ENCODE results near the gene DDX51. TPM values are rescaled to one million over a fixed set of nuclear protein-coding genes. Genes with fewer than 3 reads are reported as not detected.

The DDX51 gene
- total RNA-seq, 1 donor from 2014 or later = 39.9 TPM

DNA sequence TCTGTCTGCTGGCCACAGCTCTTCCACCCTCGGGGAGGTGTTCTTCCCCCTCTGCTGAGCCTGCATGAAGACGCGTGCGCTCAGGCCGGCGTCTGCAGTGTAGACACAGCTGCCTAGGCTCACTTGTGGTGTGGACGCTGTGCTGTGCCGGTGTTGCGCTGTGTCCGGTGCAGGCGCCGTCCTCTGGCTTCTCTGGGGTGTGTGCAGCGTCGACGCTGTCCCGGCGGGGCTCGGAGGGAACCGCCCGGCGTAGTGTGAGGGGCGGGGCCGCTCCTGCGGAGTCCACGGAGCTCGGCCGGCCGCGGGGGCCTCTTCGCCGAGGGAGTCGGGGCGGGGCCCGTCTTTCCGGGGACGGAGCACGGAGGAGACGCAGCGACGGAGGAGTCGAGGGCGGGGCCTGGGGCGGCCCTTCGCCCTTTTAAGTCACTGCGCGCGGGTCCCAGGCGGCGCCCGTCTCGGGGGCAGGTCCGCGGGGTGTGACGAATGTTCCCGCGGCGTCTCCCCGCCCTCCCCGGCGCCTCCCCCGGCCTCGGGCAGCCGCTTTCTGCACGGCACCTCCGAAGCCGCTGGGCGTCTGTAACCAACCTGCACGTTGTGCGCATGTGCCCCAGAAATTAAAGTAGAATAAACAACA lies 45.4 kb upstream of the DDX51 start:
- intact Hi-C loops (cut with micrococcal nuclease) = loop anchor here (1.0 to 2.0 kb wide), 3 partner anchors 29 to 300 kb away; partner anchors contain the start of genes DDX51 and NOC4L
- POLR2A ChIA-PET = no interaction called here
- H3K4me1 Mint-ChIP-seq = peaks cover 16% of the 10 kb centered on the region

DNA sequence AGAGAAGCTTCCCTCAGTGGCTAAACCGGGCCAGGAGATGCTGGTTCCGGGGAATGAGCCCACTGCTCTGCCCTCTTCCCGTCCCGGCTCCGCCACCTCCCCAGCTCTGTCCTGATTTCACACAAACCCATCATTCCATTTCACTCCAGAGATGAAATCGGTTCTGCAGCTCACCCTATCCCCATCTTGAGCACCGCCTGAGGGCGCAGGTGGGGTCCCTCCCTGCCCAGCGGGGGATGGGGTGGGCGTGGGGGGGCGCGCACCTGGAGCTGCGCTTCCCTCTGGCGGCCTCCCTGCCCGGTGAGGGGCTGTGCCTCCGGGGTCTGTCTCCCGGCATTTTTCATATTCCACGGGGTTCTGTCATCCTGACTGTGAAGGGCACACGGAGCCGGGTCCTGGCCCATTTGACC lies 44.8 kb upstream of the DDX51 start:
- TF ChIP-seq, protein P1, sequence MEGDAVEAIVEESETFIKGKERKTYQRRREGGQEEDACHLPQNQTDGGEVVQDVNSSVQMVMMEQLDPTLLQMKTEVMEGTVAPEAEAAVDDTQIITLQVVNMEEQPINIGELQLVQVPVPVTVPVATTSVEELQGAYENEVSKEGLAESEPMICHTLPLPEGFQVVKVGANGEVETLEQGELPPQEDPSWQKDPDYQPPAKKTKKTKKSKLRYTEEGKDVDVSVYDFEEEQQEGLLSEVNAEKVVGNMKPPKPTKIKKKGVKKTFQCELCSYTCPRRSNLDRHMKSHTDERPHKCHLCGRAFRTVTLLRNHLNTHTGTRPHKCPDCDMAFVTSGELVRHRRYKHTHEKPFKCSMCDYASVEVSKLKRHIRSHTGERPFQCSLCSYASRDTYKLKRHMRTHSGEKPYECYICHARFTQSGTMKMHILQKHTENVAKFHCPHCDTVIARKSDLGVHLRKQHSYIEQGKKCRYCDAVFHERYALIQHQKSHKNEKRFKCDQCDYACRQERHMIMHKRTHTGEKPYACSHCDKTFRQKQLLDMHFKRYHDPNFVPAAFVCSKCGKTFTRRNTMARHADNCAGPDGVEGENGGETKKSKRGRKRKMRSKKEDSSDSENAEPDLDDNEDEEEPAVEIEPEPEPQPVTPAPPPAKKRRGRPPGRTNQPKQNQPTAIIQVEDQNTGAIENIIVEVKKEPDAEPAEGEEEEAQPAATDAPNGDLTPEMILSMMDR (IDR thresholded peaks at IDR 0.05) = no peak
- H3K9me3 Mint-ChIP-seq = peaks cover 9% of the 10 kb centered on the region
- CTCF ChIA-PET = interaction anchor here (1.2 kb wide), 1 partner anchor 35 kb away, joined by 7 read pairs; no protein-coding TSS in a partner anchor
- peaks cover 16% of the 10 kb centered on the region for H3K4me1 Mint-ChIP-seq
- DNase-seq (no peak), ATAC-seq (ENCODE audit: low read depth) (no peak)
- POLR2A ChIA-PET = no interaction called here
- H3K36me3 Mint-ChIP-seq (ENCODE audit: low read depth) = peaks cover 2% of the 10 kb centered on the region
- no peak overlapping the region for H3K27ac Mint-ChIP-seq
- H3K4me3 Mint-ChIP-seq = peak overlapping the region; percentile 85
- intact Hi-C loops (cut with micrococcal nuclease) = loop anchor here (1.0 to 2.0 kb wide), 3 partner anchors 30 to 300 kb away; partner anchors contain the start of genes DDX51 and NOC4L
- H3K27me3 Mint-ChIP-seq = no peaks in the 10 kb centered on the region

More for the DNA sequence above, 45.4 kb upstream of the DDX51 start:
- TF ChIP-seq, protein P1 (IDR thresholded peaks at IDR 0.05) = no peak
- Mint-ChIP-seq H3K9me3 (peaks cover 10% of the 10 kb centered on the region), H3K27me3 (peaks cover 2% of the 10 kb centered on the region), H3K27ac (peak overlapping the region; percentile 59), H3K36me3 (ENCODE audit: low read depth) (peaks cover 2% of the 10 kb centered on the region), H3K4me3 (peak overlapping the region; percentile 85)
- peak; percentile 85 for DNase-seq
- CTCF ChIA-PET = interaction anchor here (1.2 kb wide), 1 partner anchor 36 kb away, joined by 7 read pairs; no protein-coding TSS in a partner anchor
- peak; percentile 97 for ATAC-seq (ENCODE audit: low read depth)

DNA sequence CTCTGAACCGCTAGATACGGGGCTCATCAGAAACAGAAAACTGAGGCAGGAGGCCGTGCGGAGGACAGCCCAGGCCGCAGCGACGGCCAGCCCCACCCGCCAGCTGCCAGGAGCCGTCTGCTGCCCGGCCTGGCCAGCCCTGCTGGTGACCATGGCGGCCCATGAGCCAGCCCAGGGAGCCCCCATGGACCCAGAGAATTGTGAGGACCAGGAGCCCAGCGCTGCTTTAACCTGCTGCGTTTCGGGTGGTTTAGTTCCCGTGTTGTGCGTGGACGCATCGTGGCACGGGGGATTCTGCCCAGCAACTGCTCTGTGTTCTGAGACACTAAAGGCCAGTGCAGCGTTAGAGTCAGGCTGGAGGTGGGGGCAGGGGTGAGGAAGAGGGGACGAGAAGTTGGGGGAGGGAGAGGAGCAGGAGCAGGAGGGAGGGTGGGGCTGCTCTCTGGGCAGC lies 44.4 kb upstream of the DDX51 start:
- H3K9me3 Mint-ChIP-seq = peaks cover 8% of the 10 kb centered on the region
- ATAC-seq (ENCODE audit: low read depth) (no peak), DNase-seq (no peak)
- peak overlapping the region; percentile 65 for H3K4me3 Mint-ChIP-seq
- TF ChIP-seq, protein P1 (IDR thresholded peaks at IDR 0.05) = no peak
- CTCF ChIA-PET = no interaction called here
- peaks cover 16% of the 10 kb centered on the region for H3K4me1 Mint-ChIP-seq
- POLR2A ChIA-PET = no interaction called here
- no peak overlapping the region for H3K27ac Mint-ChIP-seq
- H3K27me3 Mint-ChIP-seq = no peaks in the 10 kb centered on the region
- H3K36me3 Mint-ChIP-seq (ENCODE audit: low read depth) = peaks cover 2% of the 10 kb centered on the region
- intact Hi-C loops (cut with micrococcal nuclease) = loop anchor here (2.0 kb wide), 1 partner anchor 30 kb away; no protein-coding TSS in a partner anchor

DNA sequence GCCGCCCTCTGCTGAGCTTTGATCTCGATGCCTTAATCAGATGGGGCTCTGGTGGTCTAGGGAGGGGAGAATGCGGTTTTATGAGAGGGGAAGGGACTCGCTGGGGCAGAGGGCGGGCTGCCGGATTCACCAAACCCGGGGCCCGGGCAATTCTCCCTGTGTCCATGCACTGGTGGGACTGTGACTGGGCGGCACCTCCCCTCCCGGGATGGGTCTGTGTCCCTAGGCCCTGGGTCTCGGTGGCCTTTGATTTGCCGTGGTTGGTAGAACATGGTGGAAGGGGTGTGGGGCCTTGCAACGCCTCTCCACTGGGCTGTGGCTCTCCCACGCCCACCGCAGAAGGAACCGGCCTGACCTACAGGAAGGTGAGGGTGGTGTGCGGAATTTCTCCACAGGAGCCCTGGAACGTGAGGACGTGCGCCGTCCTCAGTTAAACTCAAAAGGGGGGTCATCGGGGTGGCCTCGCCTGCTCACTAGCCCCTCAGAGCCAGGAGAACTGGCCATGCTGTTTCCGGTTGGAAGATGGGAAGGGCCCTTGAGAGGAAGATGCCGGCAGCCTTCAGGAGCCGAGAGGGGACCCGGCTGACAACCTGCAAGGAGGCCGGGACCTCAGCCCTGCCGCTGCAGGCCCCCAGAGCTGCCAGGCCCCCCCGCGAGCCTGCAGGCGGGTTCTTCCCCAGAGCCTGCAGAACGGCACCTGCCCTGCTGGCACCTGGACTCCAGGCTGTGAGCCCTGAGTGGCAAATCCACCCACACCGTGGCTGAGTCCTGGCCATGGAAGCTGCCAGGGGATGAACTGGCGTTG lies 43.7 kb upstream of the DDX51 start:
- DNase-seq (no peak), ATAC-seq (ENCODE audit: low read depth) (no peak)
- H3K9me3 Mint-ChIP-seq = peaks cover 9% of the 10 kb centered on the region
- H3K4me3 Mint-ChIP-seq = peak overlapping the region; percentile 65
- POLR2A ChIA-PET = no interaction called here
- no peaks in the 10 kb centered on the region for H3K27me3 Mint-ChIP-seq
- TF ChIP-seq, protein P1 (IDR thresholded peaks at IDR 0.05) = no peak
- peaks cover 16% of the 10 kb centered on the region for H3K4me1 Mint-ChIP-seq
- peaks cover 2% of the 10 kb centered on the region for H3K36me3 Mint-ChIP-seq (ENCODE audit: low read depth)
- CTCF ChIA-PET = no interaction called here
- intact Hi-C loops (cut with micrococcal nuclease) = loop anchor here (2.0 kb wide), 1 partner anchor 31 kb away; no protein-coding TSS in a partner anchor
- no peak overlapping the region for H3K27ac Mint-ChIP-seq

All from activated B cell treated with CpG ODN at 0.5 μM for 24 hours (primary cell).